Measurements from ENCODE around the gene XXYLT1.

XXYLT1 gene

DNA sequence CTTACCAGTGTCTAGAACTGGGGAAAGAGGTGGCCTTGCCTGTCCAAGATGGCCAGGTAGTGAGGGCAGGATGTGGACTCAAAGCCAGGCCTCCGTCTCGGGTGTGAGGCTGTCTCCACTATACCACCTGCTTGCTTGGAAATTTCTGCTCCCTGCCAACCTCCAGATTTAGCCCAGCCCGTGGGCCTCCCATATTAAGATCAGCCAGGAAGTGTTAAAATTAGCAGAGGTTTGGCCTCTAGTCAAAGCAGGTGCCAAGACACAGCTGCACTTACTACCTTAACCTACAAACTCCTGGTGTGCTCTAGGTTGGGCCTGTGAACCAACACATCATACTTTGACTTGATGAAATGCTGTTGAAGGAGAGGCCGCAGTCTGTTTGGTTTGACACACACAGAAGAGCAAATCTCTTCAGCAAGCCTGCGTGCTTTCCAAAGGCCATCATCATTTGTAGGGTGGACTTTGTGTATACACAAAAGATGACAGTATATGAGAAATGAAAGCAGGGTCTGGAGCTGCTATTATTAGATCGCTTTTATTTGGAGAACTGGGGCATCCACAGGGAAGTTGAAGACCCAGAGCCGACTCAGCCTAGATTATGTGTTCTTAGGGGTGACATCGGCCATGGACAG lies 206.5 kb downstream of the XXYLT1 start:
- no peak for TF ChIP-seq ZNF8 (CRISPR knock-in tag; IDR thresholded peaks at IDR 0.05)
- TF ChIP-seq BACH2 (CRISPR knock-in tag; IDR thresholded peaks at IDR 0.05; ENCODE audit: borderline replicate concordance), result no peak
- TF ChIP-seq, protein P1, sequence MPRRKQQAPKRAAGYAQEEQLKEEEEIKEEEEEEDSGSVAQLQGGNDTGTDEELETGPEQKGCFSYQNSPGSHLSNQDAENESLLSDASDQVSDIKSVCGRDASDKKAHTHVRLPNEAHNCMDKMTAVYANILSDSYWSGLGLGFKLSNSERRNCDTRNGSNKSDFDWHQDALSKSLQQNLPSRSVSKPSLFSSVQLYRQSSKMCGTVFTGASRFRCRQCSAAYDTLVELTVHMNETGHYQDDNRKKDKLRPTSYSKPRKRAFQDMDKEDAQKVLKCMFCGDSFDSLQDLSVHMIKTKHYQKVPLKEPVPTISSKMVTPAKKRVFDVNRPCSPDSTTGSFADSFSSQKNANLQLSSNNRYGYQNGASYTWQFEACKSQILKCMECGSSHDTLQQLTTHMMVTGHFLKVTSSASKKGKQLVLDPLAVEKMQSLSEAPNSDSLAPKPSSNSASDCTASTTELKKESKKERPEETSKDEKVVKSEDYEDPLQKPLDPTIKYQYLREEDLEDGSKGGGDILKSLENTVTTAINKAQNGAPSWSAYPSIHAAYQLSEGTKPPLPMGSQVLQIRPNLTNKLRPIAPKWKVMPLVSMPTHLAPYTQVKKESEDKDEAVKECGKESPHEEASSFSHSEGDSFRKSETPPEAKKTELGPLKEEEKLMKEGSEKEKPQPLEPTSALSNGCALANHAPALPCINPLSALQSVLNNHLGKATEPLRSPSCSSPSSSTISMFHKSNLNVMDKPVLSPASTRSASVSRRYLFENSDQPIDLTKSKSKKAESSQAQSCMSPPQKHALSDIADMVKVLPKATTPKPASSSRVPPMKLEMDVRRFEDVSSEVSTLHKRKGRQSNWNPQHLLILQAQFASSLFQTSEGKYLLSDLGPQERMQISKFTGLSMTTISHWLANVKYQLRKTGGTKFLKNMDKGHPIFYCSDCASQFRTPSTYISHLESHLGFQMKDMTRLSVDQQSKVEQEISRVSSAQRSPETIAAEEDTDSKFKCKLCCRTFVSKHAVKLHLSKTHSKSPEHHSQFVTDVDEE (CRISPR knock-in tag; IDR thresholded peaks at IDR 0.05), result no peak
- TF ChIP-seq GLIS3 (CRISPR knock-in tag; IDR thresholded peaks at IDR 0.05), result no peak
- TF ChIP-seq PPARA (CRISPR knock-in tag; IDR thresholded peaks at IDR 0.05; ENCODE audit: borderline replicate concordance), result no peak
- TF ChIP-seq ZFP3 (CRISPR knock-in tag; IDR thresholded peaks at IDR 0.05), result no peak
- no peak for TF ChIP-seq ISL1 (CRISPR knock-in tag; IDR thresholded peaks at IDR 0.05)
- no peak for TF ChIP-seq TOX (CRISPR knock-in tag; IDR thresholded peaks at IDR 0.05; ENCODE audit: borderline replicate concordance)
- no peak for ATAC-seq

DNA sequence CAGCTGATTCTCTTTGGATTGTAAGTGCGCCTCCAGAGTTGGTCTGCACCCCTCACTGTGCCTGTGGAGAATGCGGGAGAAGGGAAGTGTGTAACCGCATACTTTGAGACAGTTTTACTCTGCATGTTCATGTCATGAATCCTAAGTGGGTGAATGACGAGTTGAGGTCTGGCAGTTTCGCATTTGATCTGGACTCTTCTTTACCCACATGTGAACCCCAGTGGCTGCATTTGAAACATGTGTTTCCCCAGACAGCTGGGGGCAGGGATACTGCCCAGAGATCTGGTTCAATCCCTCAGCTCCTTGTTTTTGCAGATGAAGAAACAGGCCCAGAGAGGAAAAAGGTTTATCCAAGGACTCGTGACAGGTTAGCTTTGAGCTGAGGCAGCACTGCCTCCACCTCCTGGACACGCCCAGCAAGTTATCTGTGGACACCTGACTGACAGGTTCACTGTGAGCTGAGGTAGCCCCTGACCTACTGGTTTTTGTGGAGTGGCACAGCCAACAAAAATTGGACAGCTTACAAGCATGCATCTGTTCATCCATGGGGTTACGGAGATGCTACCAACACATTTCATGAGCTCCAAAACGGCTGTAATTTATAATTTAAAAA lies 207.3 kb downstream of the XXYLT1 start:
- TF ChIP-seq PPARA (CRISPR knock-in tag; IDR thresholded peaks at IDR 0.05; ENCODE audit: borderline replicate concordance), result no peak
- TF ChIP-seq, protein P2, sequence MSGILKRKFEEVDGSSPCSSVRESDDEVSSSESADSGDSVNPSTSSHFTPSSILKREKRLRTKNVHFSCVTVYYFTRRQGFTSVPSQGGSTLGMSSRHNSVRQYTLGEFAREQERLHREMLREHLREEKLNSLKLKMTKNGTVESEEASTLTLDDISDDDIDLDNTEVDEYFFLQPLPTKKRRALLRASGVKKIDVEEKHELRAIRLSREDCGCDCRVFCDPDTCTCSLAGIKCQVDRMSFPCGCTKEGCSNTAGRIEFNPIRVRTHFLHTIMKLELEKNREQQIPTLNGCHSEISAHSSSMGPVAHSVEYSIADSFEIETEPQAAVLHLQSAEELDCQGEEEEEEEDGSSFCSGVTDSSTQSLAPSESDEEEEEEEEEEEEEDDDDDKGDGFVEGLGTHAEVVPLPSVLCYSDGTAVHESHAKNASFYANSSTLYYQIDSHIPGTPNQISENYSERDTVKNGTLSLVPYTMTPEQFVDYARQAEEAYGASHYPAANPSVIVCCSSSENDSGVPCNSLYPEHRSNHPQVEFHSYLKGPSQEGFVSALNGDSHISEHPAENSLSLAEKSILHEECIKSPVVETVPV (CRISPR knock-in tag; IDR thresholded peaks at IDR 0.05), result no peak
- TF ChIP-seq, protein P3, sequence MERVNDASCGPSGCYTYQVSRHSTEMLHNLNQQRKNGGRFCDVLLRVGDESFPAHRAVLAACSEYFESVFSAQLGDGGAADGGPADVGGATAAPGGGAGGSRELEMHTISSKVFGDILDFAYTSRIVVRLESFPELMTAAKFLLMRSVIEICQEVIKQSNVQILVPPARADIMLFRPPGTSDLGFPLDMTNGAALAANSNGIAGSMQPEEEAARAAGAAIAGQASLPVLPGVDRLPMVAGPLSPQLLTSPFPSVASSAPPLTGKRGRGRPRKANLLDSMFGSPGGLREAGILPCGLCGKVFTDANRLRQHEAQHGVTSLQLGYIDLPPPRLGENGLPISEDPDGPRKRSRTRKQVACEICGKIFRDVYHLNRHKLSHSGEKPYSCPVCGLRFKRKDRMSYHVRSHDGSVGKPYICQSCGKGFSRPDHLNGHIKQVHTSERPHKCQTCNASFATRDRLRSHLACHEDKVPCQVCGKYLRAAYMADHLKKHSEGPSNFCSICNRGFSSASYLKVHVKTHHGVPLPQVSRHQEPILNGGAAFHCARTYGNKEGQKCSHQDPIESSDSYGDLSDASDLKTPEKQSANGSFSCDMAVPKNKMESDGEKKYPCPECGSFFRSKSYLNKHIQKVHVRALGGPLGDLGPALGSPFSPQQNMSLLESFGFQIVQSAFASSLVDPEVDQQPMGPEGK (CRISPR knock-in tag; IDR thresholded peaks at IDR 0.05; ENCODE audit: borderline replicate concordance), result no peak
- TF ChIP-seq ZNF8 (CRISPR knock-in tag; IDR thresholded peaks at IDR 0.05), result no peak
- no peak for TF ChIP-seq ZC3H10 (CRISPR knock-in tag; IDR thresholded peaks at IDR 0.05)
- TF ChIP-seq ZNF70 (CRISPR knock-in tag; IDR thresholded peaks at IDR 0.05), result no peak
- TF ChIP-seq SNAI2 (CRISPR knock-in tag; IDR thresholded peaks at IDR 0.05), result no peak
- TF ChIP-seq RARB (CRISPR knock-in tag; IDR thresholded peaks at IDR 0.05), result no peak
- ATAC-seq, result no peak

DNA sequence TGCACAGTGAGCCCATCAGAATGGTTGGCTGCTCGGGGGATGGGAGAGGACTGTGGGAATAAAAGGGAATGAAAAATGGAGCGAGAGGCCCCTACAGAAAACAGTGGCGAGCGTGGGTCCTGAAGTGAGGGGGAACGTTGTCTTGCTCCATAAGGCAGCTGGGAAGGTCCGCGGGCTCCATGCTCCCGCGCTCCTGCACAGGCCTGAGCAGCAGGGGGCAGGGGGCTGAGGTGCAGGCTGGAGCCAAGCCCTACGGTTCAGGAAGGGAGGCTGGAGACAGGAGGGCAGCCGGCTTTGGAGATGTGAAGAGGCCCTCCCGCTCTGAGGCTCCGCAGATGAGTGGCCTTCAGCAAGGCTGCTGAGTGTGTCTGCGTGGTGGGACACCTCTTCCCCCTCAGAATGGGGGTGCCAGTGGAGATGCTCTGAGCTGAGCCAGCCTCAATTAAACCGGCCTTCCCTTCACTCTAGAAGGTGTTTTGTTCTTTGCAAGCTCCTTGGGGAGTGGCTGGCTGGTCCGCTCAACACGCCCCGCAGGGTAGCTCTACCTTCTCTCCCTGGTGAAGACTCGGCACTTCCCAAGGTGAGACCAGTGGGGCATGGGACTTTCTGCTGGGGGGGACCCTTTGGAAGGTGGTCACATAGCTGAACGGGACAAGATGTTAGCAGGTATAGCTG lies 208.0 kb downstream of the XXYLT1 start:
- ATAC-seq, result no peak; the same call in 2 of the 3 replicates
- TF ChIP-seq TOX (CRISPR knock-in tag; IDR thresholded peaks at IDR 0.05; ENCODE audit: borderline replicate concordance) (no peak), ZC3H10 (CRISPR knock-in tag; IDR thresholded peaks at IDR 0.05) (no peak), PPARA (CRISPR knock-in tag; IDR thresholded peaks at IDR 0.05; ENCODE audit: borderline replicate concordance) (no peak), RARB (CRISPR knock-in tag; IDR thresholded peaks at IDR 0.05) (no peak)
- TF ChIP-seq, protein P4, sequence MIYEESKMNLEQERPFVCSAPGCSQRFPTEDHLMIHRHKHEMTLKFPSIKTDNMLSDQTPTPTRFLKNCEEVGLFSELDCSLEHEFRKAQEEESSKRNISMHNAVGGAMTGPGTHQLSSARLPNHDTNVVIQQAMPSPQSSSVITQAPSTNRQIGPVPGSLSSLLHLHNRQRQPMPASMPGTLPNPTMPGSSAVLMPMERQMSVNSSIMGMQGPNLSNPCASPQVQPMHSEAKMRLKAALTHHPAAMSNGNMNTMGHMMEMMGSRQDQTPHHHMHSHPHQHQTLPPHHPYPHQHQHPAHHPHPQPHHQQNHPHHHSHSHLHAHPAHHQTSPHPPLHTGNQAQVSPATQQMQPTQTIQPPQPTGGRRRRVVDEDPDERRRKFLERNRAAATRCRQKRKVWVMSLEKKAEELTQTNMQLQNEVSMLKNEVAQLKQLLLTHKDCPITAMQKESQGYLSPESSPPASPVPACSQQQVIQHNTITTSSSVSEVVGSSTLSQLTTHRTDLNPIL (CRISPR knock-in tag; IDR thresholded peaks at IDR 0.05; ENCODE audit: low read depth), result no peak

DNA sequence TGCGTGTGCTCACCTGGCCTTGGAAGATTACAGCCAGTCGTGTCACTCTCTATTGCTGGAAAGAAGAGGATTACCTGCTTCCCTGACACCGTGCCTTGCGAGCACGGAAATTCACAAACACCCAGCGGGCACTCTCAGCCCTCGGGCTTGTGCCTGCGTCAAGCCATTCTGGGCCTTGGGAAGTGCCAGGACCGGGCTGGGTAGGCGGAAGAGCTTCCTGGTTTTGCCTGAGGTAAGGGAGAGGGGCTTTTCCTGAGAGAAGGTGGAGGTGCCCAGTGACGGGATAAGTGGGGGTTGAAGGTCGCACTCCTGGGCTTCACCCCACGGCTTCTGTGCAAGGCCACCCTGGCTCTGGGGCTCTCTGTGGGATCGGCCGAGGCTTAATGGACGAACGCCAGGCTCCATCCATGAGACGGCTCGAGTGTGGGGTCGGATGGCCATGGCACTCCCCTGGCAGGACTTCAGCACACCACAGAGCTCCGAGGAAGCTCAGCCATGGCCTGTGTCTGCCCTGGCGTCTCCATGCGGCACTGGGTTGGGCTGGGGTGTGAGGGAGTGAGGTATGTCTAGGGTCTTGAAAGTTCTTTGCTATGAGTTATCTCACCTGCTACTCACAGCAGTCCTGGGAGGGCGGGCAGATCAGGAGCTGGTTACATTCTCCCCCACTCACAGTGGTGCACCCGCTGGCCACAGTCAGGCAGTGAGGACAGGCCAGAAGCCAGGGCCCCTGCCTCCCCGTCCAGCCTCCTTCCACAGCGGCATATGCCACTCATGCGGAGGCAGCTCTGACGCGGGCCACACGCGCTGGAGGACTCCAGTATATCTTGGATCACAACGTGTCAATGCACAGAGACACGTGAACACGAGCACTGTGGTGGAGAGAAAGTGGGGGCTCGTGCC lies 209.0 kb downstream of the XXYLT1 start:
- TF ChIP-seq ESRRG (CRISPR knock-in tag; IDR thresholded peaks at IDR 0.05), result no peak
- ATAC-seq, result no peak
